ENCODE measurements around the gene AMPH.

The AMPH gene

GRCh38 chr7:38478404-38478803 lies 152.8 kb downstream of the AMPH start:
- Histone ChIP-seq H3K79me2 (ENCODE audit: insufficient read depth, low read depth) (no peaks in the 10 kb centered on the region), H4K20me1 (ENCODE audit: insufficient read depth) (no peaks in the 10 kb centered on the region), H3K4me3 (IDR thresholded peaks at IDR 0.05; ENCODE audit: insufficient read depth, low read depth, low read length) (no peak overlapping the region), H3K27me3 (ENCODE audit: insufficient read depth, low read depth) (no peaks in the 10 kb centered on the region), H3K4me1 (ENCODE audit: low read depth, poor library complexity, severe bottlenecking) (no peaks in the 10 kb centered on the region), H2AFZ (ENCODE audit: low read depth) (no peak overlapping the region), H3K4me2 (no peak overlapping the region), H3K36me3 (ENCODE audit: insufficient read depth) (no peaks in the 10 kb centered on the region), H3K27ac (no peak overlapping the region), H3K9ac (no peak overlapping the region)
- TF ChIP-seq CTCF (conservative IDR thresholded peaks at IDR 0.05; ENCODE audit: low read depth, low read length) = no peak

GRCh38 chr7:38477333-38477732 lies 153.8 kb downstream of the AMPH start:
- H3K9ac ChIP-seq = no peak overlapping the region
- H3K36me3 ChIP-seq (ENCODE audit: insufficient read depth) = no peaks in the 10 kb centered on the region
- no peaks in the 10 kb centered on the region for H4K20me1 ChIP-seq (ENCODE audit: insufficient read depth)
- no peak overlapping the region for H2AFZ ChIP-seq (ENCODE audit: low read depth)
- no peak for TF ChIP-seq CTCF (conservative IDR thresholded peaks at IDR 0.05; ENCODE audit: low read depth, low read length)
- H3K27ac ChIP-seq = no peak overlapping the region
- no peaks in the 10 kb centered on the region for H3K79me2 ChIP-seq (ENCODE audit: insufficient read depth, low read depth)
- H3K27me3 ChIP-seq (ENCODE audit: insufficient read depth, low read depth) = no peaks in the 10 kb centered on the region
- H3K4me3 ChIP-seq (IDR thresholded peaks at IDR 0.05; ENCODE audit: insufficient read depth, low read depth, low read length) = no peak overlapping the region
- no peak overlapping the region for H3K4me2 ChIP-seq
- H3K4me1 ChIP-seq (ENCODE audit: low read depth, poor library complexity, severe bottlenecking) = no peaks in the 10 kb centered on the region

- H3K36me3 ChIP-seq (ENCODE audit: insufficient read depth) = no peaks in the 10 kb centered on the region
- H3K4me1 ChIP-seq (ENCODE audit: low read depth, poor library complexity, severe bottlenecking) = no peaks in the 10 kb centered on the region
- no peaks in the 10 kb centered on the region for H3K79me2 ChIP-seq (ENCODE audit: insufficient read depth, low read depth)
- no peak overlapping the region for H3K4me2 ChIP-seq
- no peaks in the 10 kb centered on the region for H3K27me3 ChIP-seq (ENCODE audit: insufficient read depth, low read depth)
- no peak for TF ChIP-seq CTCF (conservative IDR thresholded peaks at IDR 0.05; ENCODE audit: low read depth, low read length)
- H4K20me1 ChIP-seq (ENCODE audit: insufficient read depth) = no peaks in the 10 kb centered on the region
- no peak overlapping the region for H3K9ac ChIP-seq
- H2AFZ ChIP-seq (ENCODE audit: low read depth) = no peak overlapping the region
- H3K4me3 ChIP-seq (IDR thresholded peaks at IDR 0.05; ENCODE audit: insufficient read depth, low read depth, low read length) = no peak overlapping the region
- H3K27ac ChIP-seq = no peak overlapping the region
Measured at GRCh38 chr7:38476764-38477163, 154.4 kb downstream of the AMPH start.

- H3K4me3 ChIP-seq (IDR thresholded peaks at IDR 0.05; ENCODE audit: insufficient read depth, low read depth, low read length) = no peak overlapping the region
- H3K9ac ChIP-seq = no peak overlapping the region
- no peaks in the 10 kb centered on the region for H3K27me3 ChIP-seq (ENCODE audit: insufficient read depth, low read depth)
- no peaks in the 10 kb centered on the region for H3K36me3 ChIP-seq (ENCODE audit: insufficient read depth)
- no peak overlapping the region for H3K4me2 ChIP-seq
- peaks cover 30% of the 10 kb centered on the region for H3K4me1 ChIP-seq (ENCODE audit: low read depth, poor library complexity, severe bottlenecking)
- no peaks in the 10 kb centered on the region for H4K20me1 ChIP-seq (ENCODE audit: insufficient read depth)
- no peaks in the 10 kb centered on the region for H3K79me2 ChIP-seq (ENCODE audit: insufficient read depth, low read depth)
- H3K27ac ChIP-seq = no peak overlapping the region
- TF ChIP-seq CTCF (conservative IDR thresholded peaks at IDR 0.05; ENCODE audit: low read depth, low read length) = no peak
- H2AFZ ChIP-seq (ENCODE audit: low read depth) = no peak overlapping the region
Measured at GRCh38 chr7:38465956-38466355, 165.2 kb downstream of the AMPH start.
